PC-3 (cell line): Measurements from ENCODE around the gene AKT1.

Experiments
- CTCF ChIP-seq: fragments of 300-600 bp; sonication (generic); conservative IDR thresholded peaks from 2 replicates; pipeline ENCODE4 v1.5.1; 2017; ENCODE audit warnings: antibody characterized with exemption, low read depth, mild to moderate bottlenecking, low read length
- EZH2 ChIP-seq: fragments of 300-600 bp; sonication (generic); IDR thresholded peaks from one replicate; pipeline ENCODE4 v1.6.1; 2017; ENCODE audit warnings: antibody characterized with exemption, mild to moderate bottlenecking, low read length; ENCODE audit not compliant: unreplicated experiment
- EZH2phosphoT487 ChIP-seq: fragments of 300-600 bp; sonication (generic); IDR thresholded peaks from 2 replicates; pipeline ENCODE4 v1.6.1; 2018; ENCODE audit warnings: mild to moderate bottlenecking, antibody characterized with exemption, low read length, borderline replicate concordance

DNA sequence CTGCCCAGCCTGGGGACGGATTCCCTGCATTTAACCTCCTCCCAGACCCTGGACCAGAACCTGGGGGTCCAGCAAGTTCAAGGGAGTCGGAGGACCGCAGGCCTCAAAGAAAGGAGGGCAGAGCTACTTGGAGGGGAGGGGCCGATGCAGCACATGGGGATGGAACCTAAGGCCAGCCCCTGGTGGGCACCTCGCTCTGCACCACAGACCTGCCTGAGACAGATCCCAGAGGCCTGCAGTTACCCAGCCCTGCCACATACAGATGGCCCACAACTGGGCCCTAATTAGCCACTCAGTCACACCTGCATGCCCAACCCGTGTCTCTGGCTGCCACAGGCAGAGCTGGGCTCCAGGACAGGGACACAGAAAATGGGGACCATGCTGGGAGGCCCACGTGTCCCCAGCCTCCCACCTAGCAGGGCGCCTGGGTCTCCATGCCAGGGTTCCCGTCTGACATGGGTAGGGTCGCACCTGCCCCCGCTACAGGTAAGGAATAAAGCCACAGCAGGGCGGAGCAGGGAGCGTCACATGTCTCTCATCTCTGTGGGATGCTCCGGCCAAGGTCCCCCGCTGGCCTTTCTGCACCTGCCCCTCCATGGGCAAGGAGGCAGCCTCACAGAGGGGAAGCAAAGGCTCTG, 16.7 kb downstream of the AKT1 start:
- TF ChIP-seq CTCF (no peak), EZH2 (no peak), EZH2phosphoT487 (no peak)
